ENCODE results near the gene POFUT1. TPM values are rescaled to one million over a fixed set of nuclear protein-coding genes. Genes with fewer than 3 reads are reported as not detected.
A peak's percentile ranks its signal among the peaks of the same experiment; 100 is the strongest.

Gene POFUT1
- total RNA-seq, 3 donors from 2014 or later: 85.6 to 113 (median 95.7) TPM

GRCh38 chr20:32281711-32282110 is 74.0 kb downstream of the POFUT1 start:
- H3K4me1 Mint-ChIP-seq (ENCODE audit: low read depth): peaks cover 69% of the 10 kb centered on the region
- no peaks in the 10 kb centered on the region for H3K27me3 Mint-ChIP-seq (ENCODE audit: low read depth)
- peaks cover 29% of the 10 kb centered on the region for H3K36me3 Mint-ChIP-seq (ENCODE audit: insufficient read depth)
- H3K4me3 Mint-ChIP-seq: peak overlapping the region; percentile 58
- no peaks in the 10 kb centered on the region for H3K9me3 Mint-ChIP-seq
- ATAC-seq (no peak), DNase-seq (no peak)

- Mint-ChIP-seq H3K4me3 (peak overlapping the region; percentile 1), H3K36me3 (ENCODE audit: insufficient read depth) (peaks cover 29% of the 10 kb centered on the region), H3K9me3 (no peaks in the 10 kb centered on the region), H3K27me3 (ENCODE audit: low read depth) (no peaks in the 10 kb centered on the region), H3K4me1 (ENCODE audit: low read depth) (peaks cover 68% of the 10 kb centered on the region)
- DNase-seq (no peak), ATAC-seq (no peak)
Measured at GRCh38 chr20:32282461-32282860, 74.8 kb downstream of the POFUT1 start.

- peak overlapping the region; percentile 64 for H3K4me3 Mint-ChIP-seq
- H3K27me3 Mint-ChIP-seq (ENCODE audit: low read depth): no peaks in the 10 kb centered on the region
- H3K9me3 Mint-ChIP-seq: no peaks in the 10 kb centered on the region
- peaks cover 31% of the 10 kb centered on the region for H3K36me3 Mint-ChIP-seq (ENCODE audit: insufficient read depth)
- H3K4me1 Mint-ChIP-seq (ENCODE audit: low read depth): peaks cover 65% of the 10 kb centered on the region
- ATAC-seq (peak; percentile 47 to 52), DNase-seq (no peak)
Measured at GRCh38 chr20:32285082-32285620, 77.5 kb downstream of the POFUT1 start.

GRCh38 chr20:32285621-32286371 is 78.1 kb downstream of the POFUT1 start:
- Mint-ChIP-seq H3K27me3 (ENCODE audit: low read depth) (no peaks in the 10 kb centered on the region), H3K4me3 (peak overlapping the region; percentile 56), H3K9me3 (no peaks in the 10 kb centered on the region), H3K4me1 (ENCODE audit: low read depth) (peaks cover 65% of the 10 kb centered on the region), H3K36me3 (ENCODE audit: insufficient read depth) (peaks cover 30% of the 10 kb centered on the region)
- DNase-seq: peak; percentile 10
- ATAC-seq: peak; percentile 88 to 90

GRCh38 chr20:32287231-32287638 is 79.6 kb downstream of the POFUT1 start:
- Mint-ChIP-seq H3K4me1 (ENCODE audit: low read depth) (peaks cover 57% of the 10 kb centered on the region), H3K36me3 (ENCODE audit: insufficient read depth) (peaks cover 20% of the 10 kb centered on the region), H3K4me3 (no peak overlapping the region), H3K9me3 (no peaks in the 10 kb centered on the region), H3K27me3 (ENCODE audit: low read depth) (no peaks in the 10 kb centered on the region)
- DNase-seq (no peak), ATAC-seq (no peak)

Other genes starting within 250 kb of the POFUT1 start
- not detected for gene XKR7, start 239.7 kb upstream of the POFUT1 start, total RNA-seq
- not detected for gene CCM2L, start 197.4 kb upstream of the POFUT1 start, total RNA-seq
- under 1 TPM in 2 of 3 donors, not detected in 1; 0.13 to 0.46 TPM for gene HCK, start 155.6 kb upstream of the POFUT1 start, total RNA-seq
- 10 to 100 TPM; 43.5 to 48.6 (median 44.4) TPM for gene TM9SF4, start 98.2 kb upstream of the POFUT1 start, total RNA-seq
- gene PLAGL2, start 137 bp upstream of the POFUT1 start, total RNA-seq: 100 to 1,000 TPM; 140 to 173 (median 151) TPM
- gene KIF3B, start 69.8 kb downstream of the POFUT1 start, total RNA-seq: 10 to 100 TPM; 69.3 to 90.4 (median 78.9) TPM
- 100 to 1,000 TPM; 138 to 194 (median 149) TPM for gene ASXL1, start 150.5 kb downstream of the POFUT1 start, total RNA-seq

Measured in activated T-cell treated with anti-CD3 and anti-CD28 coated beads, Interleukin-2, amount 50 U/mL, for 4 hours (primary cell).